ENCODE measurements around the gene DMD.
"Not testable (repeated sequence)": the region's sequence is repeated elsewhere in the genome, so short reads cannot be mapped to it uniquely, and the experiment has no call there.

Gene DMD

DNA sequence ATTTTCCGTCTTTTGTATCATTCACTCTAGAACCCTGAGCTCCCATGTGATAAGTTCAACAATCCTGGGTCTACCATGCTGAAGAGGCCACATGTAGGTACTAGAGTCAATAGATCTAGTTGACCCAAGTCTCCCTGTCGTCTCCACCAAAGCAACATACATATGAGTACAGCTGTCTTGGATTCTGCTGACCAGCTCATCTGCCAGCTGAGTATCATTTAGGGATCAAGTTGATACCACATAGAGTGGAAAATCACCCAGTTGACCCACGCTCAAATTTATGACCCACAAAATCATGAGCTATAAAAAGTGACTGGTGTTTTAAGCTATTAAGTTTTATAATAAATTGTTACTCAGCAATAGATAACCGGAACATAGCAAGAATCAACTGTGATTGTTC is 61.8 kb downstream of the DMD start:
- no peak for DNase-seq

DNA sequence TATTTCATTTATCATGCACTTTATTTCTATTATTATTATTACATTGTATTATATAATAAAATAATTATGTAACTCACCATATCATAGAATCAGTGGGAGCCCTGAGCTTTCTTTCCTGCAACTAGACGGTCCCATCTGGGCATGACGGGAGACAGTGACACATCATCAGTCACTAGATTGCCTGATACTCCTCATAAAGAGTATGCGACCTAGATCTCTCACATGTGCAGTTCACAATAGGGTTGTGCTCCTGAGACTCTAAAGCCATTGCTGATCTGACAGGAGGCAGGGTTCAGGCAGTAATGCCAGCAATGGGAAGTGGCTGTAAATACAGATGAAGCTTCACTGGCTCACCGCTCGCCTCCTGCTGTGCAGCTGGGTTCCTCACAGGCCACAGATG is 62.3 kb downstream of the DMD start:
- DNase-seq: no peak

DNA sequence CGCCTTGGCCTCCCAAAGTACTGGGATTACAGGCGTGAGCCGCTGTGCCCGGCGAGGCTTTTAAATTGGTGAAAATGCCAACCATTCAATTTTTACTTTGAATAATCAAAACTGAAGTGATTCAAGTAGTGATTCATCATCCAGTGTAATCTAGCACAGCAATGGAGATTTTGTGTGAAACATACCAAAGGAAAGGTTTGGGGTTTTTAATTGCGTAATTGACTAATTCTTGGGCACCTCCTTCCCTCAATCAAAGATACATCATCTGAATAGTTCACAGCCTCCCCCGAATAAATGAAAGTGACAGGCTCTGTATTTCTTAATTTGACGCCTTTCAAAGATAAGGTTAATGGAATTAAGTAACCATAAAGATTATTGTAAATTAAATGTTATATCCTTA is 69.0 kb downstream of the DMD start:
- DNase-seq: no peak

DNA sequence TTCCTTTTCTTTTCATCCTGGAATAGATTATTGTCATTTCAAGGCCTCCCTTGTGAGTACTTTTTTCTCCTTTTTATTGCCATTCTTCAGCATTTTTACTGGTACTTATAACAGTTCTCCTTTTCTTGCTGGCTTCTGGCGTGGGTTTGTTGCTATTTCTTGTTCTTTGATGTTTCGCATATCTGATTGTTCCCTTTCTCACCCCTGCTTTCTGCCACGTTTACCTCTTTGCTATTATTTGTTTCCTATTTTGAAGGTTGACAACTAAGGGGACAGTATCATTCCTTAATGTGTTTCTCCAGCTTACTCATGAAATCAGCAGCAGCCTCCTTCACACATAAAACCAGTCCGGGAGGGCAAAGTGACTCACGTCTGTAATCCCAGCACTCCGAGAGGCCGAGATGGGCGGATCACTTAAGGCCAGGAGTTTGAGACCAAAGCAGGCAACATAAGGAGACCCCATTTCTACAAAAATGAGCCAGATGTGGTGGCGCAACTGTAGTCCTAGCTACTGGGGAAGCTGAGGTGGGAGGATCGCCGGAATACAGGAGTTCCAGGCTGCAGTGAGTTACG is 72.6 kb downstream of the DMD start:
- no peak for DNase-seq

DNA sequence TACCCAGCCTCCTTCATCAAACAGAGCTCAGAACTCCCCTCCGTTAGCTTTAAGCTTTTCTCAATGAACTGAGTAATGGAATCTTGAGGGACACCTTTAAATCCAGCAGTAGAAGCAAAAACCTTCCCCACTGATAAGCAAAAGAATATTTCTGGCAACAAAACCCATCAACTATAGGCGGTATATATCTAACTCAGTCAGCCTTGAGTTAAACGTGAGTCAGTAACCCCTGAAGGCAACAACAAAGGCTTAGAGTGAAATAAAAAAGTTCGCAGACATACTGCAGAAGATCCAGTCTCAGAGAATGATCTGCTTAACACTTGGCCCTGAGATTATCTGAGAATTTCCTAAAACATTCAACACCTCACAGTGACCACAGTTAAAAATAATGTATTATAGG is 77.2 kb downstream of the DMD start:
- no peak for DNase-seq

DNA sequence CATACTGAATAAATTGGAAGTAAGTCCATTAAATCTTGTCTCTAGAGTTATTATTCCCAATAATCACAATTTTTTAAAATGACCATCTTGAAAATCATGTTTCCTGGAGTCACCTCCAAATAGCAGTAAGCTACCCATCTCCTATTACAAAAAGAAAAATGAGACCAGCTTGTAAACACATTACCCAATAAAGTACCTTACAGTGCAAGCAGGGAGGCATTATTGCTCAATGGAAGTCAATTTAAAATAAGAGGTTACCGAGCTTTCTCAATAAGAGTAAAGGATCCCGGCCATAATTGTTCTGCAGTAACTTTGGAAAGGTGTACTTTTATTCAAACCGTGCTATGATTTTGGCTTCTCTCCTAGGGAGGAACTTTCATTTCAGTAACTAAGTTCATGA is 78.0 kb downstream of the DMD start:
- DNase-seq: no peak

DNA sequence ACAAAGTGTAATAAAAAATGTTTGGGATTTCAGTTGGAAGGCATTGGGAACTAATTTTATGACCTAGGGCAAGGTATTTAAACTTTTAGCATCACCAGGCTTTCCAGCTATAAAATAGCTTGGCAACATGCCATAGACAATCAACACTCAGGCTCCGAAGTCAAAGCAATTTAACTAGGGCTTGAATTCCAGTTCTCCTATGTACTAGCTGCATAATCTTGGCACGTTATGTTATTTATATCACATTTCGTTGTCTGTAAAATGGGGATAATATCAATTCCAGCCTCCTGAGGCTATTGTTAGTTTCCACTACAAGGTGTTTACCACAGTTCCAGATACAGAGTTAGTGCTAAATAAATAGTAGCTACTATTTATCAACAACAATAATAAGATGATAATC is 78.8 kb downstream of the DMD start:
- no peak for DNase-seq

DNA sequence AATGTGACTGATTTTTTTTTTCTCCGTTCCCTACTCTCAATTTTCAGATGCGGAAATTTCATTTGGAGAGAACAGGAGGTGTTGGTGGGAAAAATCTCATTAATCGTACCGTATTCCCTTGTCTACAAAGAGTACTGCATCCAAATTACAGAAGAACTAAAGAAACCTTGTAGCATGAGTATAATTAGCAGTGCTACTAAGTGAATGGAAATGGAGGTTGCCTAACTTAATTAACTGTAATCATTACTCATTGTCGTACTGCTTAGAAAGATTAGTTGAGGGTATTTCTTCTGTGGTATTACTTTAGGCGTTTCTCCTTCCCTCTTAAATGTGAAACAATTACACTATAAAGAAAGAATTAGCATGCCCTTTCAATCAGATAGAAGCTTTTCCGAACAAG is 81.7 kb downstream of the DMD start:
- DNase-seq: no peak

DNA sequence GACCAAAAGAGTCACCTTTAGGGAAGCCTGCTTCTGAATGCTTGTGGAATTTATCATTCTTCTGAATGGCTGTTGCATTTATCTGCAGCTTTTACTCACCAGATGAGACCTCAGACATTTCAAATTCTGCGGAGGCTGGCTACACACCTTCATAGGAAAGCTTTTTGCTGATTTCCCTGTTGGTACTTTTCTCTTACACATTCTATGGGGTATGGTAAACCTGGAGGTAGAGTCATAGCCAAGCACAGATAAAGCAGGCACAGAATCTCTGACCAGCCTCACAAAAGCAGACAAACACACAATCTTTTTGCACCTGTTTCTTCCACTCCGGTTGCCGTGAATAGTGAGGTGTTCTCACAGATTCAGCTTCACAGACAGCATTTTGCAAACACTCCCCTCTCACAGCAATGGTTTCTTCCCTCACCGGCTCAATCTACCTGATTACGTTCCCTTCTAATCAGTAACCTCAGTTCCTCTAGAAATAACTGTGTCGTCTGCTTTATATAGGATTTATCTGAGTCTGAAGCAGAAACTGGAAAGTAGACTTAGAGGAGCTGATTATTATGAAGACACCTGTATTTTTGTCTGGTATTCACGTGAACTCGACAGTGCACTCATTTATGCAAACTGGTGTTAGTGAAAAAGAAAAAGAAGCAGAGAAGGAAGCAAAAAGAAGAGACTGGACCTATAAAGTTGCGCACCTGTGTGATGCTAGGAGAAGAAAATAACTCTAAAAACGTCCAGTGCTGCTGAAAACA is 83.1 kb downstream of the DMD start:
- DNase-seq: no peak

DNA sequence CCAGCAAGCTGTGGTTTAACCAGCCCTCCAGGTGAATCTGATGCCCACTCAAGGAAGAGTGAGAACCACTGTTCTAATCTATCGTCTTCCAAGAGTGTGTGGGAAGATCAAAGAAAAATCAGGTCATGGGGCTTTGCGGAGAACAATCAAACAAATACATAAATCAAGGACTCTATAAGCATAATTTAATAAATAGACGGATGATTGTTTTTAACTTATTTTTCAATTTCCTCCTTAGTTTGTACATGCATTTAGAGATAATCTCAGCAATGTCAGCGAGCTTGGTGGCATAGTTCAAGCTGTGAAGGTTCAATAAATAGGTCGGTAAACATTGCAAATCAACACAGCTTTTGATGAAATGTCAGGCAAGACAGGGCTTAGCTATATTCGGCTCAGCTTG is 84.9 kb downstream of the DMD start:
- no peak for DNase-seq

DNA sequence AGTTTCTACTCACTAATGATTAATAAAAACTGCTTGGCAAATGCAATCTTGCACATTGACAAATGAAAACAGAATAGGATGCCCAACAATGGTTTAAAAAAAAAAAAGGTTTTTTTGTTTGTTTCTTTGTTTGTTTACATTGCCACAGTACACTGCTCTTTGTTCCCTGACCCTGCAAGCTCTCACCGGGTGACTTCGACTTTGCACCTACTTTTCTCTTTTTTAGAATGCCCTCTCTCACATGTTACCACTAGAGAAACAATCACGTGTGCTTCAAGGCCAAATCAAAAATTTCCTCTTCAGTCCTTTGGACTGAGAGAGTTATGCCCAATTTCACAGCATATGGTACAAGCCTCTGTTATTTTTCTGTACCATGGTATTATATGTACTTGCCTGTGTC is 101.5 kb downstream of the DMD start:
- DNase-seq: no peak

DNA sequence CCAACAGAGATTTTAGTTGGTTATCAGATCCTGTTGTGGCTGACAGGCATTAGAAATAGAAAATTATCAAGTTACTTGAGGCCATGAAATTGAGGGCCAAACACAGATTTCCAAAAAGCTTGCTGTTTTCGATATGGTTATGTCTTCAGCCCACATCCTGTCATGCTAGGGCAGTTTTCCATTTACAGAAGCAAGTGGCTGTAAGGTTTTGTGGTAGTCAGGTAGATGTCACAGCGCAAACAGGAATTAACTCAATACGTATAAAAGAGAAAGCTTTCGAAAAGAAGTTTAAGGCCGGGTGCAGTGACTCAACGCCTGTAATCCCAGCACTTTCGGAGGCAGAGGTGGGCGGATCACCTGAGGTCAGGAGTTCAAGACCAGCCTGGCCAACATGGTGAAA is 104.6 kb downstream of the DMD start:
- DNase-seq: no peak

DNA sequence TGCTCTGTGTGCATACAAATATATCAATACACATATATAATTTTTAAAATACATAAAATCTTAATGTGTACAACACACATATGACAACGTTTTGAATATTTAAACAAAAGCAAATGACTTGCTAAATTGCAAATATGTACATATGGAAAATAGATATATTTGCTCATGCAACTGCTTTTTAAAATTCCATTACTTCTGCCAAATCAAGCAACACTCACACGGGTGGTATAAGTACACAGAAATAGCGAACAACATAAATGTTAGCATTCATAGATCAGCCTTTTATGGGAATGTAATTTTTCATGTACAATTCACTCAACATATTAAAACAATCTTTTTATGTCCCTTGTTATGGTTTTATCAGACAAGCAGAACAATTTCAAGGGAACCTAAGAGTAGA is 116.3 kb downstream of the DMD start:
- no peak for DNase-seq

DNA sequence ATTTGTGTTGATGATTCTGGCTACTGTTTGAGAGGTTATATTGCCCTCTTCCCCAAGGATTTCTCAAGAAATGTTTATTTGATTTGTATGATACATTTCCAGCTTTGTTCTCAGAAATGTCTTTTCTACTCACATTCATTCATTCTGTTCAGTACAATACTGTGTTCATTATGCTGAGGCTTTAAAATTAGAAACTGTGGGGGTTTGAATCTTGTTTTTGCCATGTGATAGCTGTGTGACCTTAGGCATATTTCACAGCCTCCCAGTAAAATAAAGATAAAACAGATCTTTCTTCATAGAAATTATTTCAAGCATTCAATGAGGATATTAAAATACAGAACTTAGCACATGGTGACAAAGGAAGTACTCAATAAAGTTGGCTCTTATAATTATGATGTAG is 123.9 kb downstream of the DMD start:
- DNase-seq: no peak

DNA sequence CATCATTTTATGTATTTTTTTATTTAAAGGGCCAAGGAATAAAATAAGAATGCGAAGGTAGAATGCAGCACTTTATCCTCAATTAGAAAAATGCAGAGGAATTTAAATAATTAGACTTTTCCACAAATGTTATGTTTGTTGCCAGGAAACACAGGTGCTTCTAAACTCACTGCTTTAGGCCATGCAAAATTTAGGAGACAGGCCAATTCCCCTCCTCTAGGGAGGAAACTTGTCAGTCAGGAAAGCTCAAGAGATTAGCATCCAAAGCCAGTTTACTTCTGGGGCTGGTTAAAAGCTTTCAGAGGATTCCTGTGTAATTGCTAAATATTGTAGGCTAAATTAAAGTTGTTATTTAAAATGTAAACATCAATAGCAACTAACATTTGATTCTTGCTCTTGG is 124.5 kb downstream of the DMD start:
- DNase-seq: no peak

DNA sequence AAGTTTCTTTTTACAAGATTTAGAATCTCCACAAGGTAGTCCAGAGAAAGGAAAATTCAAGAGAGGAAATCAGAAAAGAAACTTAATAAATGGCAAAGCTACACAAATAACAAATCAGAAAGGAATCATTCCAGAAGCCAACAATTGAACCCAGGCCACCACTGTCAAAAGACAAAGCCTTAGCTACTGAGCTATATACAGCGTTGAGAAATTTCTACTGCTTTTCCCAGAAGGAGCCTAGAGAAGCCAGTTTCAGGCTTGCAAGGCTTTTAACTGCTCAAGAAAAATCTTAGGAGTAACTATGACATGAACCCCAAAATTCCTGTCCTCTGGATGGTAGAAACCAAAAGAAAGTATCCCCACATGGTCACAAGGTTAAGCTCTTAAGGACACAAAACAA is 129.0 kb downstream of the DMD start:
- DNase-seq: no peak

DNA sequence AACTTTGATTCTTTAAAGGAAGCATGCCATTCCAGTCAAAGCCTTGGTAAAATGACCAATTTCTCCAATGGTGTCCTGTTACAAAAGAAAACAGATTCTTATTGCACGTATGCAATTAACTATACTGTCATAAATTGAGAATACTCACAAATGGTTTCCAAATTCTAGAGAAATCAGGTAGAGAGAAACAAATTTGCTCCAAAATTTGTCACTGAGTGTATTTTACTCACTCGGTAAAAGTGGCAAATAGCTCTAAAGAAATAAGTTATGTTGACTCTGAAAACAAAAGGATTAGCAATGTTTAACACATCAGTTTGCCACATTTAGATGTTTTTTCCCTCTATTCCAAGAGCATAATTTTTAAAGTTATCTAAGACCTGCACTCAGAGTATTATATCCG is 133.1 kb downstream of the DMD start:
- no peak for DNase-seq

DNA sequence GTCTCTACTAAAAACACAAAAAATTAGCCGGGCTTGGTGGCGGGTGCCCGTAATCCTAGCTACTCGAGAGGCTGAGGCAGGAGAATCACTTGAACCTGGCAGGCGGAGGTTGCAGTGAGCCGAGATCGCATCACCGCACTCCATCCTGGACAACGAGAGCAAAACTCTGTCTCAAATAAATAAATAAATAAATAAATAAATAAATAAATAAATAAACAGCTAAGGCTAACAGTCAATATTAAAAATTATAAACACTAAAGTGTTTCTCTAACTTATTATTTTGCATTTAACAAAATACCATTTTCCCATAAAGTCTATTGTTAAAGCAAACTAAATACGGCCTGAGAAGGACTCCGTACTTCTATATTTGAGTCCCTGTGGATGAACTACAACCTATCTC is 137.7 kb downstream of the DMD start:
- DNase-seq: not testable (repeated sequence)

DNA sequence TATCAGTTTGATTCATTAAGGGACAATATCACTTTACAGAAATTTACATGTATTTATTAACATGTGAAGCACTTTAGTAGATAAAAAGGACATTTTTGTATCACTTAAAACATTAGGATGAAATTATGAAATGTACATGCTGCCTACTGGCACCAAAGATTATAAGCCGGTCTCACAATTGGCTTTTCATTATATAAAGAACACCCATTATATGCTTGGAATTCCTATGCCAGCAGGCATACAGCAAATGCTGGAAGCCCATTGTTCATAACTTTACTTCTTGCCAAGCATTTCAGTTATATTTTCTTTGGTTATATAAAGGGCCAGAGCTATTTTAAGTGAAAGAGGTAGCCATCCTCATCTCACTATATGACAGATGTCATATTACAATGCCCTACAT is 145.9 kb downstream of the DMD start:
- no peak for DNase-seq

DNA sequence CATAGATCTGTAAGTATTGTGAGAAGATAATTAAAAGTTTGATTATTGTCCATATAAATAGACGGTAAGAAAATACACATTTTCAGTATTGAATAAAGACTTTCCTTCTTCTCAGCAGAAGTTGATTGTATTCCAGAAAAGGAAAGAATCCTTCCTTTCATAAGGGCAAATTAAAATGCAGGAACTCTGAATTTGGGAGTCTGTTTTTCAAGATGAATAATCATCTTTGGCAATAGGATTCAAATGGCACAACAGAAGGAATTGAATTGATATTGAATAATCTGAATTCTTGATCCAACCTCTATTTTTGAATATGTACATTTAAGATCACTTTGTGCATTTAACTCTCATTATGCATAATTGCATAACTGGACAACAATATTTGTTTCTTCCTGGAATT is 149.3 kb downstream of the DMD start:
- DNase-seq: no peak

DNA sequence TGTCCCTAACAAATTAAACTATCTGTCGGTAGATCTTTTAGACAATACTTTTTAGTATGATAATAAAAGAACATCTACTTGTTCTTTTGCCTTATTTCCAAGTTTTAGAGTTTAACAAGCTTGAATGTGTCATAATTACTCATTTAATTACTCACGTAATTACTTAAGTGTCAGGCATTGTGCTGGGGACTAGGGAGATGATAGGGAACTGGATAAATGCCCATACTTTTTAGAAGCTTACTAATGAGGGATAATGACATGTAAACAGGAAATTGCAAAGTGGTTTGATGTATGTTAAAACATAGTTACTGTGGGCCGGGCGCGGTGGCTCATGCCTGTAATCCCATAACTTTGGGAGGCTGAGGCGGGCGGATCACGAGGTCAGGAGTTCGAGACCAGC is 158.3 kb downstream of the DMD start:
- DNase-seq: no peak

DNA sequence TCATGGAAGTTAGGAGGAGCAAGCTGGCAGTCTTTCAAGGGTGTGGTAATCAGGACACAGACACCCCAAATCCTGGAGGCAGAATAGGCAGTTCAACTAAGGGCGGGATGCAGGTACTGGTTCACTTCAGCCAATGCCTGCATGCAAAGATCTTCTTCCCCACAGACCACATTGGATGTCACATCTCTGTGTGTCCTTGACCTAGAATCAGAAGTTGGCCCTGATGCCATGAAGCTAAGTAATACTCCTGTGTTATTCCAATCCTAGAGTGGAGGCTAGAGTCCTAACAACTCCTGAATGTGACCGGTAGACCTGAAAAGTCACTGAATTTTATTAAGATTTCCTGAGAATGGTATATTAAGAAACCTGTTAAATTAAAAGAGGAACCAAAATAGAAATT is 165.5 kb downstream of the DMD start:
- no peak for DNase-seq

DNA sequence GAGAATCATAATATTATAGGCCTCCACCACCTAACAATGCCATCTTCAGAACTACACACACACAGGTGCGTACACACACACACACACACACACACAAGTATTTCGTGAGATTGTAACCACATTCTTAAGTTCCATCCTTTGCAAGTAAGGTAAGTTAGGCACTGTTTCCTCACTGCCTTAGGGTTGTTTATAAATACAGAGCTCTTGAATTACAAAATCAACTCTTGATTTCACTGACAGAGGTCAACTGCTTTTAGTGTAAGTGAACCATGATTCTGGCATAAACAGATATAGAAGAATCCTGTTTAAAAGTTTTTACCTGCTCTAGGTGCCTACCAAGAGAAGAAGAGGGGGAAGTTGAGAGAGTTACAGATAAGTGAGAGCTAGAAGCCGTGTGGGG is 166.1 kb downstream of the DMD start:
- DNase-seq: no peak

DNA sequence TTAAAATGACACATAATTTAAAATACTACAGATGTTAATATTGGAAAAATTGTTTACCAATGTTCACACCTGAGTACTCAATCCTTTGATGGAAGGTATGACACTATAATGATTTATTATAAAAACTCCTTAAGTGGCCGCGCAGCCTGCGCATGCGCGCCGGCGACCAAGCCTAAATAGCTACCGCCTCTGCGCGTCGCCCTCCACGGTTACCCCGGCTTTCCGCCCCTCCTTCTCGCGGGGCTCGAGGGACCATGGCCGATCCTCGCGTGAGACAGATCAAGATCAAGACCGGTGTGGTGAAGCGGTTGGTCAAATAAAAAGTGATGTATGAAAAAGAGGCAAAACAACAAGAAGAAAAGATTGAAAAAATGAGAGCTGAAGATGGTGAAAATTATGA is 170.2 kb downstream of the DMD start:
- no peak for DNase-seq

DNA sequence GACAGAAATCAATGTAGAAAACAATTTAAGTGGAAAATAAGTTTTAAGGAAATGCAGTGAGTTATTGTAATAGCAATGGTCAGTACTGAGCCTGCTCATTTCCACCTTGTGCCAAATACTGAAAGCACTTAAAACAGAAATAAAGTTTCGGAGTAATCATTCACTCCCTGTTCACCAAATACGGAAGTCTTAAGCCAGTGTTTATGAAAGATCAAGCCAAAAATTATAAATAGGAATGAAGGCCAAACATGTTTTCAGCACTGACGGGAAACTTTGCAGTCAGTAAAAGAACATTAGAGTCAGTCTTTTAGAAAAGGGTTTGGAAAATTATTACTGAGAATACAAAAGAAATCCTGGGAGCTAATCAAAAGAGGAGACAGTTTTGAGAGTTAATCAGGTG is 178.6 kb downstream of the DMD start:
- no peak for DNase-seq

All from activated gamma-delta T cell (primary cell).